Right lobe of liver (tissue), 4 donors: ENCODE results near the gene SCAMP2.

Experiments
- POLR2A ChIP-seq: fragments of 450-650 bp; IDR thresholded peaks from one replicate; pipeline ENCODE4 v1.6.1; 2017; ENCODE audit warnings: antibody characterized with exemption, mild to moderate bottlenecking
- TF ChIP-seq, protein P1 (sequence below), 4 donors: fragments of 200-600 bp in 3 of 4; fragments of 450-650 bp in 1 of 4; IDR thresholded peaks; one replicate each; pipeline versions ENCODE4 v1.5.1 to v1.8.0; 2016 to 2022; ENCODE audit warnings: antibody characterized with exemption in 4 of 4, mild to moderate bottlenecking in 2 of 4
- donor health status: DM: no; HTN: no; CAD: no.
- donor health status: DM: no; HTN: no; CAD: no.
- donor health status: DM: no; HTN: yes; CAD: no.

DNA sequence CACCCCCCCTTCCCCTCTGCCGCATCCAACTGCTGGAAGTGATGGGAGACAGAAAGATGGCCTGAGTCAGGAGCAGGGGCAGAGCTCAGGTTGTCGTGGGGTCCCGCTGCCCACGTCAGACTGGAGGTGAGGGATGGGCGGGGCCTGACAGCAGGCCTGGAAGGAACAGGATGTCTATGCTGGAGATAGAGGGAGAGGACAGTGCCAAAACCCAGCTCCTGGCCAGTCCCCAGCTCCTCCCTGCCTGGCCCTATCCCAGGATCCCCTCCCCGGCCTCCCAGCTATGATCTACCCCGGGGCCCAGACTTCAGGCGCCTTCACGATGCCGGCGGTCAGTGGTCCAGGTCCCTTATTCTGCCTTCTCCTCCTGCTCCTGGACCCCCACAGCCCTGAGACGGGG is 60.6 kb downstream of the SCAMP2 start, which contains the start of gene LMAN1L:
- TF ChIP-seq, protein P1, sequence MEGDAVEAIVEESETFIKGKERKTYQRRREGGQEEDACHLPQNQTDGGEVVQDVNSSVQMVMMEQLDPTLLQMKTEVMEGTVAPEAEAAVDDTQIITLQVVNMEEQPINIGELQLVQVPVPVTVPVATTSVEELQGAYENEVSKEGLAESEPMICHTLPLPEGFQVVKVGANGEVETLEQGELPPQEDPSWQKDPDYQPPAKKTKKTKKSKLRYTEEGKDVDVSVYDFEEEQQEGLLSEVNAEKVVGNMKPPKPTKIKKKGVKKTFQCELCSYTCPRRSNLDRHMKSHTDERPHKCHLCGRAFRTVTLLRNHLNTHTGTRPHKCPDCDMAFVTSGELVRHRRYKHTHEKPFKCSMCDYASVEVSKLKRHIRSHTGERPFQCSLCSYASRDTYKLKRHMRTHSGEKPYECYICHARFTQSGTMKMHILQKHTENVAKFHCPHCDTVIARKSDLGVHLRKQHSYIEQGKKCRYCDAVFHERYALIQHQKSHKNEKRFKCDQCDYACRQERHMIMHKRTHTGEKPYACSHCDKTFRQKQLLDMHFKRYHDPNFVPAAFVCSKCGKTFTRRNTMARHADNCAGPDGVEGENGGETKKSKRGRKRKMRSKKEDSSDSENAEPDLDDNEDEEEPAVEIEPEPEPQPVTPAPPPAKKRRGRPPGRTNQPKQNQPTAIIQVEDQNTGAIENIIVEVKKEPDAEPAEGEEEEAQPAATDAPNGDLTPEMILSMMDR (IDR thresholded peaks at IDR 0.05), result no peak
- TF ChIP-seq POLR2A, result no peak
